ENCODE measurements around the gene ARPP19.

GRCh38 chr15:52568601-52569585 lies at the start of gene ARPP19:
- TF ChIP-seq CSDC2 (CRISPR knock-in tag; IDR thresholded peaks at IDR 0.05) (no peak), ZFP30 (CRISPR knock-in tag; IDR thresholded peaks at IDR 0.05) (no peak), ZNF70 (CRISPR knock-in tag; IDR thresholded peaks at IDR 0.05) (no peak), BACH2 (CRISPR knock-in tag; IDR thresholded peaks at IDR 0.05; ENCODE audit: borderline replicate concordance) (no peak), PPARA (CRISPR knock-in tag; IDR thresholded peaks at IDR 0.05; ENCODE audit: borderline replicate concordance) (no peak), ESRRG (CRISPR knock-in tag; IDR thresholded peaks at IDR 0.05) (no peak), TCF4 (CRISPR knock-in tag; IDR thresholded peaks at IDR 0.05; ENCODE audit: borderline replicate concordance) (no peak), PATZ1 (CRISPR knock-in tag; IDR thresholded peaks at IDR 0.05; ENCODE audit: borderline replicate concordance) (no peak), SNAI2 (CRISPR knock-in tag; IDR thresholded peaks at IDR 0.05) (no peak), CREB5 (CRISPR knock-in tag; IDR thresholded peaks at IDR 0.05; ENCODE audit: low read depth) (no peak)
